Activated T-cell treated with anti-CD3 and anti-CD28 coated beads, Interleukin-2, amount 50 U/mL, for 72 hours (primary cell): ENCODE measurements around the gene MICAL2. TPM values are rescaled to one million over a fixed set of nuclear protein-coding genes. Genes with fewer than 3 reads are reported as not detected.

ENCODE experiments used
- ATAC-seq, 2 donors: fragments of 150-1000 bp; cut with Tn5 transposase; replicated peaks in 1 of 2; 2 replicates each; pipeline ENCODE4 v1.10.0; 2021; ENCODE audit warnings: moderate library complexity in 2 of 2, mild to moderate bottlenecking in 1 of 2
- DNase-seq, 2 donors: peaks; one replicate each; pipeline ENCODE4 v3.0.0; 2021 to 2022; ENCODE audit warnings: mixed read lengths in 1 of 2
- H3K27ac Mint-ChIP-seq: one replicate; pipeline ENCODE4 v1.8.0; 2022; ENCODE audit warnings: mild to moderate bottlenecking, moderate library complexity, mixed read lengths
- H3K27me3 Mint-ChIP-seq: one replicate; pipeline ENCODE4 v1.8.0; 2022; ENCODE audit warnings: low read depth, mixed read lengths
- H3K36me3 Mint-ChIP-seq, 2 donors: one replicate each; pipeline ENCODE4 v1.8.0; 2022; ENCODE audit warnings: mixed read lengths in 2 of 2, mild to moderate bottlenecking in 1 of 2; ENCODE audit not compliant: insufficient read depth in 2 of 2
- H3K4me1 Mint-ChIP-seq: one replicate; pipeline ENCODE4 v1.8.0; 2022; ENCODE audit warnings: low read depth, mixed read lengths
- H3K4me3 Mint-ChIP-seq, 2 donors: one replicate each; pipeline ENCODE4 v1.8.0; 2022; ENCODE audit warnings: mild to moderate bottlenecking in 2 of 2, mixed read lengths in 2 of 2, moderate library complexity in 2 of 2
- H3K9me3 Mint-ChIP-seq, 2 donors: one replicate each; pipeline ENCODE4 v1.8.0; 2022; ENCODE audit warnings: mixed read lengths in 2 of 2
- total RNA-seq, 2 donors: library from RNA; stranded (reverse); gene quantifications; one replicate each; pipeline ENCODE4 v1.2.3, GENCODE V29; 2022

Gene MICAL2
- total RNA-seq, 2 donors from 2014 or later: 227 to 322 TPM

- Mint-ChIP-seq H3K36me3 (peaks cover 5 to 20% of the 10 kb centered on the region in 2 donors), H3K27me3 (no peaks in the 10 kb centered on the region), H3K4me1 (peaks cover 90% of the 10 kb centered on the region), H3K9me3 (no peaks in the 10 kb centered on the region), H3K27ac (no peak overlapping the region), H3K4me3 (peak overlapping the region; percentile 1 to 9)
- ATAC-seq (no peak), DNase-seq (no peak)
These were observed 18.8 kb downstream of the MICAL2 start for GRCh38 chr11:12129227-12129626.

GRCh38 chr11:12130180-12130980 is 20.0 kb downstream of the MICAL2 start:
- Mint-ChIP-seq H3K9me3 (no peaks in the 10 kb centered on the region), H3K36me3 (peaks cover 2 to 20% of the 10 kb centered on the region in 2 donors), H3K4me3 (no peak overlapping the region), H3K27me3 (no peaks in the 10 kb centered on the region), H3K27ac (no peak overlapping the region), H3K4me1 (peaks cover 83% of the 10 kb centered on the region)
- DNase-seq (no peak), ATAC-seq (no peak)

GRCh38 chr11:12131943-12132789 is 21.8 kb downstream of the MICAL2 start:
- Mint-ChIP-seq H3K4me3 (no peak overlapping the region), H3K27ac (no peak overlapping the region), H3K9me3 (no peaks in the 10 kb centered on the region)

GRCh38 chr11:12132790-12133145 is 22.4 kb downstream of the MICAL2 start:
- H3K4me3 Mint-ChIP-seq: no peak overlapping the region
- no peaks in the 10 kb centered on the region for H3K27me3 Mint-ChIP-seq
- H3K4me1 Mint-ChIP-seq: peaks cover 59% of the 10 kb centered on the region
- H3K27ac Mint-ChIP-seq: no peak overlapping the region
- H3K9me3 Mint-ChIP-seq: no peaks in the 10 kb centered on the region
- peaks cover 0 to 12% of the 10 kb centered on the region in 2 donors for H3K36me3 Mint-ChIP-seq
- ATAC-seq (no peak), DNase-seq (no peak)

More at GRCh38 chr11:12131943-12132789, 21.8 kb downstream of the MICAL2 start:
- ATAC-seq (peak in 1 of 2 donors; percentile 27), DNase-seq (no peak)
- peaks cover 65% of the 10 kb centered on the region for H3K4me1 Mint-ChIP-seq
- H3K27me3 Mint-ChIP-seq: no peaks in the 10 kb centered on the region
- peaks cover 1 to 12% of the 10 kb centered on the region in 2 donors for H3K36me3 Mint-ChIP-seq

DNA sequence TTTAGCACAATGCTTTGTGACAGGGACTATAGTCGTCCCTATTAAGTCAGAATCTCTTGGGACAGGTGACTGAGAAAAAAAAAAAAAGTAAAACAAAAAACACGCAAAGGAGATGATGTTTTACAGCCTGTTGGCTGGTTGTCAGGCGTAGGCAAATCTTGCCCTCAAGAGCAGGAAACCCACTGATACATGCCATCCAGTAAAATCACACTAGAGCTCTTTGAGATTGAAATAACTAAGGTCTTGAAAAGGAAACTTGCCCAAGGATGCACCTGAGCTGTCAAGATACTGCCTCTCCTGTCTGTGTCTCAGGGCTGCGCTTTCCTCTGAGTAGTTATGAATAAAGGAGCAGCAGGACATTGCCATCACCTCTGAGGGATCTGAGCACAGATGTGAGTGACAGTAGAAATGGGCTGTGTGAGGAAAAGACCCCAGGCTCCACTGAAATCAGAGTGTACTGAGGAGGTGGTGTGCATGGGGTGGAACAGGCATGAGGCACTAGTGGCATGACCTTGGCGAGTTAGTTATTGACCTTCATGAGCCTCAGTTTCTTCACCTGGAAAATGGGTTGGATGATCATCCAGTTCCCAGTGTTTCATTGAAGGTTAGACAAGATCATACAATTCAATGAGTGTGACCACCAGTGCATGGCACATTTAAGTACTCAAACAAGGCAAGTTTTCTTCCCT is 23.3 kb downstream of the MICAL2 start:
- DNase-seq (no peak), ATAC-seq (peak; percentile 43 to 62)
- H3K4me3 Mint-ChIP-seq: peak overlapping the region in 1 of 2 donors; percentile 47
- no peaks in the 10 kb centered on the region for H3K27me3 Mint-ChIP-seq
- H3K9me3 Mint-ChIP-seq: no peaks in the 10 kb centered on the region
- no peak overlapping the region for H3K27ac Mint-ChIP-seq
- peaks cover 0 to 12% of the 10 kb centered on the region in 2 donors for H3K36me3 Mint-ChIP-seq
- peaks cover 56% of the 10 kb centered on the region for H3K4me1 Mint-ChIP-seq

DNA sequence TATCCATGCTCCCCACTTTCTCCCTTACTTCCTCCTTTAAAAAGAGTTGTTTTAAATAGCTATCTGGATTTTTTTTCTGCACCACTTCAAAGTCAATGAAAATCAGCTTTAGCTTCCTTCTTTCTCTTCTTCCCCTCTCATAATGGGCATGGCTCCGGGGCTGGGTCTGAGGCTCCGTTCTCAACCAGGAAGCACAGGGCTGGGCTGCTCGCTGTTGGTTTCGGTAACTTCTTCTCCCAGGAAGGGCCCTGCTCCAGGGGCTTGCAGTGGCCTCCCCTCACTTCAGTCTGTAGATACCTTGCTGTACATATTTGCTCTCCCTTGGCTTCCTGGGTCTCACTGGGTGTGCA is 23.8 kb downstream of the MICAL2 start:
- no peaks in the 10 kb centered on the region for H3K27me3 Mint-ChIP-seq
- peaks cover 2 to 14% of the 10 kb centered on the region in 2 donors for H3K36me3 Mint-ChIP-seq
- H3K27ac Mint-ChIP-seq: peak overlapping the region; percentile 13

DNA sequence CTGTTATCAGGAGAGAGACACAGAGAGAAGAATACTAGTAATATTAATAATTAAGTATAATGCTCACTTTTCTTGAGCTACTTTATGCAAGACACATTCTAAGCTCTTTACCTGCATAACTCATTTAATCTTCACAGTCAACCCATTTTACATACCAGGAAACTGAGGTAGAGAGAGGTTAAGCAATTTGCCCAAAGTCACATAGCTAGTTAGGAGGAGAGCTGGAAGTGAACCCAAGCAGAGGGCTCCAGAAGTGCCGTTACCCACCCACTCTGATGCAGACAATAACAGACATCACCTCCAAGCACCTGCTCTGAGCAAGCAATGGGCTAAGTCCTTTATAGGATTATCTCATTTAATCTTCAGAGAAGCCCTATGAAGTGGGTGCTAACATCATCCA is 24.8 kb downstream of the MICAL2 start:
- H3K27ac Mint-ChIP-seq: no peak overlapping the region
- no peak for DNase-seq
- H3K27me3 Mint-ChIP-seq: no peaks in the 10 kb centered on the region
- no peaks in the 10 kb centered on the region for H3K9me3 Mint-ChIP-seq
- H3K4me1 Mint-ChIP-seq: peaks cover 47% of the 10 kb centered on the region
- H3K4me3 Mint-ChIP-seq: no peak overlapping the region
- no peak for ATAC-seq
- peaks cover 2 to 13% of the 10 kb centered on the region in 2 donors for H3K36me3 Mint-ChIP-seq

More for the DNA sequence above, 23.8 kb downstream of the MICAL2 start:
- peak overlapping the region; percentile 10 to 47 for H3K4me3 Mint-ChIP-seq
- DNase-seq: no peak
- H3K4me1 Mint-ChIP-seq: peaks cover 52% of the 10 kb centered on the region
- ATAC-seq: no peak
- H3K9me3 Mint-ChIP-seq: no peaks in the 10 kb centered on the region

GRCh38 chr11:12137005-12137690 is 26.8 kb downstream of the MICAL2 start:
- ATAC-seq: no peak
- peaks cover 55% of the 10 kb centered on the region for H3K4me1 Mint-ChIP-seq
- no peak overlapping the region for H3K4me3 Mint-ChIP-seq
- H3K27ac Mint-ChIP-seq: no peak overlapping the region
- H3K9me3 Mint-ChIP-seq: no peaks in the 10 kb centered on the region
- no peaks in the 10 kb centered on the region for H3K27me3 Mint-ChIP-seq
- DNase-seq: no peak
- peaks cover 5 to 15% of the 10 kb centered on the region in 2 donors for H3K36me3 Mint-ChIP-seq

- ATAC-seq: peak; percentile 29 to 32
- Mint-ChIP-seq H3K27me3 (no peaks in the 10 kb centered on the region), H3K4me1 (peaks cover 55% of the 10 kb centered on the region), H3K36me3 (peaks cover 8 to 20% of the 10 kb centered on the region in 2 donors), H3K9me3 (no peaks in the 10 kb centered on the region), H3K27ac (no peak overlapping the region), H3K4me3 (peak overlapping the region; percentile 9 to 26)
- no peak for DNase-seq
These were observed 27.7 kb downstream of the MICAL2 start for GRCh38 chr11:12137938-12138731.

DNA sequence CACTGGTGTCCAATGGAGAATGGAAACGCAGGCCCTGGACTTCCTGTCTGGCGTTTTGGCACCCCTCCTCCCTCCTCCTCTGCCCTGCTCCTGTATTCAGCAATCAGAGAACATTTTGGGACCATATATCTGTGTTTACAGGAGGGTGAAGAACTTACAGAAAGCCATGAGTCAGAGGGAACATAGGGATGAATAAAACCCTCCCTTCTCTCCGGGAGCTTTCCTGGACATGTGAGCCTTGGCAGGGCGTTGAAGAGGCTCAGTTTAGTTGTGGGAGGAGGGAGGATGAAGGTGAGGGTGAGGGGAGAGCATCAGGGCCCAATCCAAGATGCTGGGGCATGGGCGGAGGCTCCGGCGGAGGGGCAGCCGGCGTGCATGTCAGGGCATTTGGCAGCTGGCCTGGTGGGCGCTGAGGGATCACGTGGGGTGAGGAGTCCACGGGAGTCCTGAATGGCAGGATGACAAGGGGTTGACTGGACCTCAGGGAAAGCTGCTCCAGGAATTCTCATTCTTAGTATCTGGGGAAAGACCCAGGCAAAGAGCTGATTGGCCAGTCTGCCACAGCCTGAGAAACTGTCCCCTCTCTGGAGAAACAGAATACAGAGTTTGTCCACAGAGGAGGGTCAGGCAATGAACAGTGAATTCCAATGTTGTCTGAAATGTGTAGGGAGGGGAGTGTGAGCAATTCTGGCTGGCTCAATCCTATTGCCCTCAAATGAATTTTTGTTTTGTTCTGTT is 28.9 kb downstream of the MICAL2 start:
- H3K36me3 Mint-ChIP-seq: peaks cover 8 to 24% of the 10 kb centered on the region in 2 donors
- no peaks in the 10 kb centered on the region for H3K9me3 Mint-ChIP-seq
- H3K27ac Mint-ChIP-seq: no peak overlapping the region
- H3K4me1 Mint-ChIP-seq: peaks cover 55% of the 10 kb centered on the region
- no peak overlapping the region for H3K4me3 Mint-ChIP-seq
- H3K27me3 Mint-ChIP-seq: no peaks in the 10 kb centered on the region
- DNase-seq (no peak), ATAC-seq (no peak)

GRCh38 chr11:12140186-12140793 is 29.9 kb downstream of the MICAL2 start:
- Mint-ChIP-seq H3K4me1 (peaks cover 61% of the 10 kb centered on the region), H3K27ac (peak overlapping the region; percentile 63), H3K4me3 (no peak overlapping the region), H3K36me3 (peaks cover 8 to 24% of the 10 kb centered on the region in 2 donors), H3K9me3 (no peaks in the 10 kb centered on the region), H3K27me3 (no peaks in the 10 kb centered on the region)
- no peak for DNase-seq
- no peak for ATAC-seq
